ENCODE data around the gene ATCAY. TPM values are rescaled to one million over a fixed set of nuclear protein-coding genes. Genes with fewer than 3 reads are reported as not detected.
"Not testable (repeated sequence)": the region's sequence is repeated elsewhere in the genome, so short reads cannot be mapped to it uniquely, and the experiment has no call there.

ATCAY gene
- total RNA-seq, 2 donors from 2014 or later: 0.06 to 0.28 TPM

GRCh38 chr19:3852177-3852511, 28.3 kb upstream of the ATCAY start:
- intact Hi-C loops (cut with DNase I, micrococcal nuclease): no loop called here
- DNase-seq (no peak), ATAC-seq (no peak)

- DNase-seq (peak in 1 of 2 donors; percentile 66), ATAC-seq (peak; percentile 64)
- intact Hi-C loops (cut with DNase I, micrococcal nuclease): no loop called here
Observed at GRCh38 chr19:3852614-3853254, 27.8 kb upstream of the ATCAY start.

DNA sequence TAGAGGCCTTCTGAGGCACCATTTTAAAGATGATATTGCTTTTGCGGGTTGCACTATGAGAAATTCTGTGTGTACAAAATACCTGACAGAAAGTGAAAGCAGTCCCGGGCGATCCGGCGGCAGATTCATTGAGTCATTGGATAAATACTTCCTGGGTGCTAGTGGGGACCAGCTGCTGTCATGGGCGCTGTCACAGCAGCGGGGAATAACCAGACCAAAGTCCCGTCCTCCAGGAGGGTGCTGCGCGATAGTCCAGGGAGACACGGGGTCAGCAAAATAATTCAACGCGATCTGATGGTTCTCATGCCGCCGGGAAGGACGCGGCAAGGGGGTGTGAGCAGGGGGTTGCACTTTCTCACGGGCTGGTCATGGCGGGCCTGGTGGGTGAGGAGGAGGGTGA, 25.2 kb upstream of the ATCAY start:
- intact Hi-C loops (cut with DNase I, micrococcal nuclease): no loop called here
- DNase-seq (peak; percentile 46 to 54), ATAC-seq (peak; percentile 94)

- ATAC-seq: no peak
- no peak for DNase-seq
- intact Hi-C loops (cut with DNase I, micrococcal nuclease): no loop called here
Observed at GRCh38 chr19:3857449-3858003, 23.0 kb upstream of the ATCAY start.

GRCh38 chr19:3860499-3860898, 20.0 kb upstream of the ATCAY start:
- intact Hi-C loops (cut with DNase I, micrococcal nuclease): no loop called here
- DNase-seq (no peak), ATAC-seq (no peak)

DNA sequence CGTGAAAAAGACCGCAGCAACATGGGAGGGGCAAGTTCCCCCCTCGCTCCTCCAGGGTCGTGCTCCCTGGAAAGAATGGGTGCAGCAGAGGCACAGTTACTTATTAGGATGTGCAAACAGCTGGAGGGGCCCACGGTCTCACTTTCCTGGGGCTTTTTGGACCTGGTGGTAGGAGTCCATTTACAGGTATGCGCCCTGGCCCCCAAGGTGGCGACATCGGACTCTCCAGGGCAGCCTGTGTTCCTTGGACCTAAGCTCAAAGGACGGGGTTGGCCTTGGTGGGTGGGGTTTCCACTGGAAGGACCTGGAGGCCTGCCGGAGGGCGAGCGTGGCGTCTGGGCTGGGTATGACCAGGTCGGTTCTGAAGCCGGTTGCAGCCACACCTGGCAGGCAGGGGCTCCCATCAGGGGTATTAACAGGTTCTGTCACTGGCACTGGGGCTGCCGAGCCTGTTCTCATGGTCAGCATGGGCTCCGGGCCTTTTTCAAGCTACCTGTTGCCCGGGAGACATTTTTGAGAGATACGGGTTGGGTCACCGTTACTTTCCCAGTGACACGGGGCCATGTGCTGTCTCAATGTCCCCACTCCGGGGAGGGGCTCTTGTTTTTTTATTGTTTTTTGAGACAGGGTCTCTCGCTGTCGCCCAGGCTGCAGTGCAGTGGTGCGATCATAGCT, 17.5 kb upstream of the ATCAY start:
- DNase-seq: no peak
- intact Hi-C loops (cut with DNase I, micrococcal nuclease): no loop called here
- ATAC-seq: no peak

- ATAC-seq: no peak
- intact Hi-C loops (cut with DNase I, micrococcal nuclease): no loop called here
- DNase-seq: no peak
Observed at GRCh38 chr19:3863648-3864047, 16.8 kb upstream of the ATCAY start.

GRCh38 chr19:3866910-3867638, 13.4 kb upstream of the ATCAY start:
- DNase-seq: no peak
- no peak for ATAC-seq
- intact Hi-C loops (cut with DNase I, micrococcal nuclease): no loop called here

DNA sequence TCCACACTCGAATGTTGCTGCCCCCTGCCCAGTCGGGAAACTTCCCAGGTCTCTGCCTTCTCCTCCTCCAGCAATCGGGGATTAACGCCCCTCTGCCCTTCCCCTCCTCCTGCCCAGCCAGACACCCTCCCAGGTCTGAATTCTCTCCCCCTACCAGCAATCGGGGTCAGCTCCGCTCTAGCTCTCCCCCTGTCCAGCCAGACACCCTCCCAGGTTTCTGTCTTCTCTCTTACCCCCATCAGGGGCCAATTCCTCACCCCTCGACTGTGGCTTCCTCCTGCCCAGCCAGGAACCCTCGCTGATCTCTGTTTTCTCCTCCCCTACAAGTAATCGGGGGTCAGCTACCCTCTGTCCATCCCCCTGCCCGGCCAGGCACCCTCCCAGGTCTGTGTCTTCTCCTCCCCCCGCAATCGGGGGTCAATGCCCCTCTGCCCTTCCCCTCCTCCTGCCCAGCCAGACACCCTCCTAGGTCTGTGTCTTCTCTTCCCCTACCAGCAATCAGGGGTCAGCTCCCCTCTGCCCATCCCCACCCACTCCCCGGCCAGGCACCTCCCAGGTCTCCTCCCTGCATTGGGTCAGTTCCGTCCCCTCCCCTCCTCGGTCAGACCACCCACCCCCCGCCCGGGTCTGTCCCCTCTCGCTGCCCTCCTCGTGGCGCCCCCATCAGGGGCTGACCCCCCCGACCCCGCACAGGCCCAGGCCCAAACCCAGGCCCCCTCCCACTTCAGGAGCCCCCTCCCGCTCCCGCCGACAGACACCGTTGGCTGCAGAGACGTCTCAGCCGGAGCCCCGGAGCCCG, 12.3 kb upstream of the ATCAY start:
- DNase-seq (no peak), ATAC-seq (no peak)
- intact Hi-C loops (cut with DNase I, micrococcal nuclease): no loop called here

- DNase-seq (no peak), ATAC-seq (no peak)
- intact Hi-C loops (cut with DNase I, micrococcal nuclease): no loop called here
Observed at GRCh38 chr19:3868770-3869456, 11.6 kb upstream of the ATCAY start, which contains the start of gene ZFR2. TSS of gene ZFR2 (minus strand) at chr19:3869038. CDS start at chr19:3869017, 21 bp downstream.

DNA sequence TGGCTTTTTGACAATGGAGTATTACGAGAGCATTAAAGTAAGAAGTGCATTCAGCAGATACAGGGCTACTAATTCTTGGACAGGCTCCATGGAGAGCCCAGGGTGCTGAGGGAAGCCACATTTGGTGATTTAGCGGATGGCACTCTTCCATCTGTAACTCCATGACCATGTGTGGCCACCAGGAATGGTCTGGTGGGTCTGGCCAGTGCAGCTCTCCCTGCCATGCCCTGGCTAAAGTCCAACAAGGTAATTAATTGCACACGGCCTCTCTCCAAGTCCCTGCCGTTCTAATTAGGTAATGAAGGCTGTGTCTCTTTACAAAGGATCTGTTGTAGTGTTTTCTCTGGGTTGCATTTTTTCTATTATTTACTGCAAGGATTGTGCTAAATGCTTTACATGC, 7.3 kb upstream of the ATCAY start:
- intact Hi-C loops (cut with DNase I, micrococcal nuclease): no loop called here
- ATAC-seq (no peak), DNase-seq (no peak)

DNA sequence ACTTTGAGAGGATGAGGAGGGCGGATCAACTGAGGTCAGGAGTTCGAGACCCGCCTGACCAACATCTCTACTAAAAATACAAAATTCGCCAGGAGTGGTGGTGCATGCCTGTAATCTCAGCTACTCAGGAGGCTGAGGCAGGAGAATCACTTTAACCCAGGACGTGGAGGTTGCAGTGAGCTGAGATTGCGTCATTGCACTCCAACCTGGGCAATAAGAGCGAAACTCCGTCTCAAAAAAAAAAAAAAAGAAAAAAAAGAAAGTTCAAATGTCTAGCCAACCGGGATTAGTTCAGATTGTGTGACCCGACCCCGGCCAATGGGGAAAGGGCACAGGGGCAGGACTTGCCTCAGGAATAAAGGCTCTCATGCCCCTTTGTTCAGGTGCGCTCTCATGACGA, 5.8 kb upstream of the ATCAY start:
- intact Hi-C loops (cut with DNase I, micrococcal nuclease); ATAC-seq; DNase-seq: not testable (repeated sequence)

- intact Hi-C loops (cut with DNase I, micrococcal nuclease): no loop called here
- DNase-seq (no peak), ATAC-seq (no peak)
Observed at GRCh38 chr19:3879656-3880055, 829 bp upstream of the ATCAY start.

- intact Hi-C loops (cut with DNase I, micrococcal nuclease): no loop called here
- no peak for DNase-seq
- no peak for ATAC-seq
Observed at GRCh38 chr19:3881272-3882040, 971 bp downstream of the ATCAY start.

DNA sequence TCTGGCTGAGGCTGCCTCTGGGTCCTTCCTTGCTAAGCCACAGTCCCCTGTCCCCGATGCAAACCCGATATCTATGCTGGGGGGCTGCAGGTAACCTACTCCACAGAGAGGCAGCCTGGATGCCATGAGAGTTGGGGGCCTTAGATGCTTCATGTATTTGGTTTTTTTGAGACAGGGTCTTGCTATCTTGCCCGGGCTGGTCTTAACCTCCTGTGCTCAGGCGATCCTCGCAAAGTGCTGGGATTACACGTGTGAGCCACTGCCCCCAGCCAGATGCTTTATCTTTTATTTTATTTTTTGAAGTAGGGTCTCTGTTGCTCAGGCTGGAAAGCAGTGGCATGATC, 1.5 kb downstream of the ATCAY start:
- intact Hi-C loops (cut with DNase I, micrococcal nuclease): no loop called here
- ATAC-seq: no peak
- no peak for DNase-seq

GRCh38 chr19:3890591-3890990, 10.1 kb downstream of the ATCAY start:
- DNase-seq: no peak
- no peak for ATAC-seq
- intact Hi-C loops (cut with DNase I, micrococcal nuclease): no loop called here

DNA sequence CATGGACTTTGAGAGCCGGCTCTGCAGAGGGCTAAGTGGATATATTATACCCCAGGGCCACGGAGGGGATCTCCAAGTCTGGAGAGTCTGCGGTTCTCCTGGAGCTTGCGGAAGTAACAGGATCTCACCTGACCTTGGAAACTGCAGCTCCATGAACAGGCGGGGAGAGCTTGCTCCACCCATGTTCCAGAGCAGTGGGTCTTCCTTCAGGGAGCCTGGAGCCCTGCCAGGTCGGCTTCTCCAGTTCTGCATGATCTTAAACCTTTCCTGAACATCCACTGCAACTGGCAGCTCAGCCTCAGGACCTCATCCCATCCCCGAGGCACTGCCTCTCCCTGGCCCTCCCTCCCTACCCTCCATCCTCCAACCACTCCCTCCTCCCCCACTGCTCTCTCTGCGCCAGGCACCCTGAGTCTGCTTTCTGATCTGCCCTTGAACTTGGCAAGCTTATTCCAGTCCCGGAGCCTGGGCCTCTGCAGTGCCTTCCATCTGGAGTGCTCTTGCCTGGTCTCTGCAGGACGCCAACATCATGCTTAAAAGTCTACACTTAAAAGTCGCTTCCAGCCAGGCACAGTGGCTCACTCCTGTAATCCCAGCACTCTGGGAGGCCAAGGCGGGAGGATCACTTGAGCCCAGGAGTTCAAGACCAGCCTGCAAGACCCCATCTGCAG, 13.2 kb downstream of the ATCAY start:
- intact Hi-C loops (cut with DNase I, micrococcal nuclease): no loop called here
- DNase-seq (no peak), ATAC-seq (no peak)
